Activated CD8-positive, alpha-beta T cell treated with anti-CD3 and anti-CD28 coated beads for 36 hours (primary cell): Measurements from ENCODE around the gene PTPRK. TPM values are rescaled to one million over a fixed set of nuclear protein-coding genes. Genes with fewer than 3 reads are reported as not detected.

Source experiments
- ATAC-seq: fragments of 200-7000 bp; cut with Tn5 transposase; one replicate; pipeline ENCODE4 v1.10.0; 2021; ENCODE audit warnings: mild to moderate bottlenecking, moderate library complexity
- CTCF ChIA-PET: fragments of 350-600 bp; sonication (Branson Sonifier 250); formaldehyde crosslinking; loops from one replicate; lab custom pipeline; 2021; ENCODE audit warnings: antibody characterized with exemption; lab: Charles Lee
- POLR2A ChIA-PET: fragments of 350-600 bp; sonication (Branson Sonifier 250); formaldehyde crosslinking; loops from one replicate; lab custom pipeline; 2021; ENCODE audit warnings: antibody characterized with exemption; lab: Charles Lee
- DNase-seq: peaks from one replicate; pipeline ENCODE4 v3.0.0-alpha.2; 2020
- H3K27ac Mint-ChIP-seq: one replicate; pipeline ENCODE4 v1.8.0; 2021; ENCODE audit warnings: mild to moderate bottlenecking, mixed read lengths
- H3K27me3 Mint-ChIP-seq: one replicate; pipeline ENCODE4 v1.8.0; 2021; ENCODE audit warnings: mixed read lengths
- H3K36me3 Mint-ChIP-seq: one replicate; pipeline ENCODE4 v1.8.0; 2021; ENCODE audit warnings: low read depth, mixed read lengths
- H3K4me1 Mint-ChIP-seq: one replicate; pipeline ENCODE4 v1.8.0; 2021; ENCODE audit warnings: low read depth, mixed read lengths
- H3K4me3 Mint-ChIP-seq: one replicate; pipeline ENCODE4 v1.8.0; 2021; ENCODE audit warnings: mild to moderate bottlenecking, moderate library complexity, mixed read lengths
- H3K9me3 Mint-ChIP-seq: one replicate; pipeline ENCODE4 v1.8.0; 2021; ENCODE audit warnings: mixed read lengths
- CTCF ChIP-seq: fragments of 200-600 bp; IDR thresholded peaks from one replicate; pipeline ENCODE4 v1.8.0; 2022; ENCODE audit warnings: antibody characterized with exemption, mild to moderate bottlenecking
- intact Hi-C: fragments of 100-400 bp; cut with micrococcal nuclease; formaldehyde crosslinking; loops from one replicate; pipeline ENCODE4 v1.10.0; 2022
- total RNA-seq, 2 experiments: library from RNA; stranded (reverse); gene quantifications; one replicate each; pipeline ENCODE4 v1.2.3, GENCODE V29; 2021

PTPRK gene
- total RNA-seq, 2 experiments from 2014 or later, result 7.7 to 8.9 TPM

DNA sequence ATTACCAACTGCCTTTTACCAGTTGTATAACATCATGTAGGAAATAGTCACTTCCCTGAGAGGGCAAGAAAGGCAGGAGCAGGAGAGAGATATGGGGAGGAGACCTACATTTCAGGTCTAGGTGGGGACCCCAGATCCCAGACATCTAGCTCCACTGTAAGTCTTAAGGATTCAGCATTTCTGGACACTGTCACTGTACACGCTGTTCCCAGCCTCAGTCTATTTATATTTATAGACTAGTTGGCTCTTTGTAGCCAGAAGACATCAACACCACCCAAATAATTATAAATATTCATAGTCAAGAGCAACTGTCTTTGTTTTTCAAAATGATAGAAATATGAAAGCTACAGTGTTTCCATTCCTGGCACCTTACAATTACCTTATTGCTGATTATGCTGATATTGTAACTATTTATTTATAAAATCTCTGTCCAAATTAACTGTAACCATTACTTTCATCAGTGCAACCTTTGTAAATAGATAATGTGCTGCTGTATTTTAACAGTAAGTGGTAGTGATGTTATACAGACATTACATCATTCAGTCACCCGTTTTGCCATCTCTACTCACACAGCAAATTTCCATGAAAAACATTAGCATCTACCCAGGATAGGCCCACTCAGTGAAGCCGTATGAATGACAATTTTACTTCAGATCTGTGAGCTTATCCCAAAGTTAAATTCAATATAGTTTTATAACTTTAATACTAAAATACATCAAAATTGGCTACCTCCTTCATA is 162.8 kb downstream of the PTPRK start:
- Mint-ChIP-seq H3K4me3 (no peak overlapping the region), H3K4me1 (peaks cover 3% of the 10 kb centered on the region), H3K9me3 (no peaks in the 10 kb centered on the region), H3K27ac (no peak overlapping the region), H3K36me3 (peaks cover 2% of the 10 kb centered on the region), H3K27me3 (no peaks in the 10 kb centered on the region)
- ChIA-PET CTCF (interaction anchor here (1.2 to 1.5 kb wide), 2 partner anchors 13 to 21 kb away, joined by 3 read pairs; no protein-coding TSS in a partner anchor), POLR2A (no interaction called here)
- no peak for TF ChIP-seq CTCF
- no peak for DNase-seq
- intact Hi-C loops, result no loop called here
- no peak for ATAC-seq

DNA sequence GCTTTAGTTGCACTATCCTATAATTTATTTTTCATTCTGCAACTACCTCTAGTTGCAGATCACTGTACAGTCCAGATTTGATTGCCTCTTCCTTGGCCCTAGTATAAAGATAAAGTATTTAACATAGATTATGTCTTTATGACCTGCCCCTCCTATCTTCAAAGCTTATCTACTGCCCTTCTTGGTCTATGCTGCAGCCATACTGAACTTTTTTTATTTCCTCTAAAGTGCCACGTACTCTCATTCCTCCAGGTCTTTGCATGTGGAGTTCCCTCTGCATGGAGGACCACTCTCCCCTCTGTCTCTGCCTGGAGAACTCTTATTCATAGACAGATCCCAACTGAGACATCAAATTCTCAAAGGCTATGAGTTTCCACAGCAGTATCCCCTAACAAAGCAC is 168.0 kb downstream of the PTPRK start:
- no peak for TF ChIP-seq CTCF
- ChIA-PET CTCF (no interaction called here), POLR2A (no interaction called here)
- Mint-ChIP-seq H3K36me3 (no peaks in the 10 kb centered on the region), H3K27me3 (no peaks in the 10 kb centered on the region), H3K27ac (no peak overlapping the region), H3K4me3 (no peak overlapping the region), H3K4me1 (peaks cover 5% of the 10 kb centered on the region), H3K9me3 (no peaks in the 10 kb centered on the region)
- intact Hi-C loops, result no loop called here
- ATAC-seq (no peak), DNase-seq (no peak)

- Mint-ChIP-seq H3K9me3 (no peaks in the 10 kb centered on the region), H3K27ac (no peak overlapping the region), H3K4me3 (no peak overlapping the region), H3K4me1 (peaks cover 5% of the 10 kb centered on the region), H3K36me3 (no peaks in the 10 kb centered on the region), H3K27me3 (no peaks in the 10 kb centered on the region)
- DNase-seq (no peak), ATAC-seq (no peak)
- intact Hi-C loops, result no loop called here
- ChIA-PET POLR2A (no interaction called here), CTCF (no interaction called here)
- TF ChIP-seq CTCF, result no peak
These were observed 169.2 kb downstream of the PTPRK start for GRCh38 chr6:128351255-128351514.

GRCh38 chr6:128350416-128351254 is 169.8 kb downstream of the PTPRK start:
- POLR2A ChIA-PET, result no interaction called here
- DNase-seq (no peak), ATAC-seq (no peak)
- intact Hi-C loops, result no loop called here
- Mint-ChIP-seq H3K9me3 (no peaks in the 10 kb centered on the region), H3K36me3 (no peaks in the 10 kb centered on the region), H3K4me3 (no peak overlapping the region), H3K4me1 (peaks cover 2% of the 10 kb centered on the region), H3K27me3 (no peaks in the 10 kb centered on the region), H3K27ac (no peak overlapping the region)
- CTCF ChIA-PET, result no interaction called here
- no peak for TF ChIP-seq CTCF

GRCh38 chr6:128347123-128347522 is 173.3 kb downstream of the PTPRK start:
- CTCF ChIA-PET, result interaction anchor here (1.5 kb wide), 1 partner anchor 9 kb away, joined by 3 read pairs; no protein-coding TSS in a partner anchor
- ATAC-seq (no peak), DNase-seq (no peak)
- H3K4me1 Mint-ChIP-seq, result peaks cover 2% of the 10 kb centered on the region
- intact Hi-C loops, result no loop called here
- POLR2A ChIA-PET, result no interaction called here
- H3K36me3 Mint-ChIP-seq, result no peaks in the 10 kb centered on the region
- H3K27ac Mint-ChIP-seq, result no peak overlapping the region
- H3K27me3 Mint-ChIP-seq, result no peaks in the 10 kb centered on the region
- no peak for TF ChIP-seq CTCF
- H3K9me3 Mint-ChIP-seq, result no peaks in the 10 kb centered on the region
- no peak overlapping the region for H3K4me3 Mint-ChIP-seq
